Measurements from ENCODE around the gene KLHL29. TPM values are rescaled to one million over a fixed set of nuclear protein-coding genes. Genes with fewer than 3 reads are reported as not detected.

The KLHL29 gene
- total and polyA plus RNA-seq, 2 experiments from 2014 or later, result 1.5 to 6.5 TPM

- H3K4me1 ChIP-seq (ENCODE audit: insufficient read depth), result no peaks in the 10 kb centered on the region
- peaks cover 14% of the 10 kb centered on the region for H3K4me1 Mint-ChIP-seq
- no peaks in the 10 kb centered on the region for H3K36me3 ChIP-seq (ENCODE audit: insufficient read depth)
- no peaks in the 10 kb centered on the region for H3K27me3 Mint-ChIP-seq (ENCODE audit: insufficient read depth, low read depth, poor library complexity)
- H2AFZ ChIP-seq, result no peak overlapping the region
- no peaks in the 10 kb centered on the region for H3K9me3 Mint-ChIP-seq
- H3K9me2 ChIP-seq (ENCODE audit: insufficient read depth), result no peaks in the 10 kb centered on the region
- TF ChIP-seq CREB1 (CRISPR knock-in tag; IDR thresholded peaks at IDR 0.05; ENCODE audit: low read depth) (no peak), EZH2phosphoT487 (IDR thresholded peaks at IDR 0.05; ENCODE audit: unreplicated experiment) (no peak), ZNF462 (CRISPR knock-in tag; IDR thresholded peaks at IDR 0.05) (no peak), ZNF331 (CRISPR knock-in tag; IDR thresholded peaks at IDR 0.05; ENCODE audit: low read depth) (no peak), NANOG (IDR thresholded peaks at IDR 0.05; ENCODE audit: borderline replicate concordance) (no peak), STAT1 (IDR thresholded peaks at IDR 0.05; ENCODE audit: unreplicated experiment) (no peak), ZNF114 (CRISPR knock-in tag; IDR thresholded peaks at IDR 0.05) (no peak), REST (IDR thresholded peaks at IDR 0.05; ENCODE audit: unreplicated experiment) (no peak), POLR2AphosphoS5 (IDR thresholded peaks at IDR 0.05; ENCODE audit: low read depth) (no peak), ETS1 (IDR thresholded peaks at IDR 0.05) (no peak), EZH2 (IDR thresholded peaks at IDR 0.05; ENCODE audit: low read depth, unreplicated experiment) (no peak), JUNB (IDR thresholded peaks at IDR 0.05; ENCODE audit: unreplicated experiment) (no peak), CTCF (conservative IDR thresholded peaks at IDR 0.05; ENCODE audit: low read depth in 2 of 2) (no peak)
- no peaks in the 10 kb centered on the region for H3K36me3 Mint-ChIP-seq (ENCODE audit: low read depth)
- DNase-seq (ENCODE audit: low spot score) (no peak), ATAC-seq (no peak)
- no peaks in the 10 kb centered on the region for H3K79me2 ChIP-seq (replicated peaks; ENCODE audit: insufficient read depth)
- H3K4me3 Mint-ChIP-seq, result no peak overlapping the region
- no peak overlapping the region for H3K27ac Mint-ChIP-seq
- H3F3A ChIP-seq (replicated peaks; ENCODE audit: low read depth), result no peaks in the 10 kb centered on the region
- H3K4me3 ChIP-seq, result no peak overlapping the region
- H3K27me3 ChIP-seq (ENCODE audit: insufficient read depth), result no peaks in the 10 kb centered on the region
- no peak overlapping the region for H3K27ac ChIP-seq (ENCODE audit: low read depth)
- no peaks in the 10 kb centered on the region for H4K20me1 ChIP-seq (replicated peaks; ENCODE audit: insufficient read depth)
- H3K4me2 ChIP-seq, result no peak overlapping the region
Observed at GRCh38 chr2:23427350-23427749, 42.4 kb downstream of the KLHL29 start.
